ENCODE measurements around the gene GARIN5A.

DNA sequence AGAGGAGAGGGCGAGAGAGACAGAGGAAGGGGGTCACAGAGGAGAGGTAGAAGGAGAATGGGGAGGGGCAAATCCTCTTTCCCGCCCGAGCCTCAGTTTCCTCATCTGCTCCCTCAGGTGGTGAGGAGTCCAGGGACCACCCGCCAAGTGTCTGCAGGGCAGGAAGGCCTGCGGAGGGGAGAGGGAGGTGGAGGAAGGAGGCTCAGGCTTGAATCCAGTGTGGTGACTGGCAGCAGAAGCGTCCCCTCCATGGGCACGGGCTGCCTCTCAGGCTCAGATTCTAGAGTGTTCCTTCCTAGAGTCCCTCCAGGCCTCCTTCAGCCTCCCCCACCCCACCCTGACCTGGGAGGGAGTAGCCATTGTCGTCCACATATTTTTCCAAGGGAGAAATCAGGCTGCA lies 16.5 kb upstream of the GARIN5A start:
- TF ChIP-seq, protein P1, sequence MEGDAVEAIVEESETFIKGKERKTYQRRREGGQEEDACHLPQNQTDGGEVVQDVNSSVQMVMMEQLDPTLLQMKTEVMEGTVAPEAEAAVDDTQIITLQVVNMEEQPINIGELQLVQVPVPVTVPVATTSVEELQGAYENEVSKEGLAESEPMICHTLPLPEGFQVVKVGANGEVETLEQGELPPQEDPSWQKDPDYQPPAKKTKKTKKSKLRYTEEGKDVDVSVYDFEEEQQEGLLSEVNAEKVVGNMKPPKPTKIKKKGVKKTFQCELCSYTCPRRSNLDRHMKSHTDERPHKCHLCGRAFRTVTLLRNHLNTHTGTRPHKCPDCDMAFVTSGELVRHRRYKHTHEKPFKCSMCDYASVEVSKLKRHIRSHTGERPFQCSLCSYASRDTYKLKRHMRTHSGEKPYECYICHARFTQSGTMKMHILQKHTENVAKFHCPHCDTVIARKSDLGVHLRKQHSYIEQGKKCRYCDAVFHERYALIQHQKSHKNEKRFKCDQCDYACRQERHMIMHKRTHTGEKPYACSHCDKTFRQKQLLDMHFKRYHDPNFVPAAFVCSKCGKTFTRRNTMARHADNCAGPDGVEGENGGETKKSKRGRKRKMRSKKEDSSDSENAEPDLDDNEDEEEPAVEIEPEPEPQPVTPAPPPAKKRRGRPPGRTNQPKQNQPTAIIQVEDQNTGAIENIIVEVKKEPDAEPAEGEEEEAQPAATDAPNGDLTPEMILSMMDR (IDR thresholded peaks at IDR 0.05): no peak
- TF ChIP-seq POLR2AphosphoS5 (IDR thresholded peaks at IDR 0.05) (no peak), POLR2A (IDR thresholded peaks at IDR 0.05) (no peak)
